ENCODE data around the gene FAM107A. TPM values are rescaled to one million over a fixed set of nuclear protein-coding genes. Genes with fewer than 3 reads are reported as not detected.

The FAM107A gene
- total RNA-seq (ENCODE audit: unreplicated experiment), result not detected
- long read RNA-seq, result 0 reads

- H3K27ac Mint-ChIP-seq (ENCODE audit: unreplicated experiment), result no peak within 1 kb of the TSS
Measured at GRCh38 chr3:58577269-58577821, at the start of gene FAM107A. Gene FAM107A (minus strand): TSS chr3:58577391. CDS start chr3:58569860, 7,531 bp downstream.

GRCh38 chr3:58625196-58625824 lies 48.1 kb upstream of the FAM107A start:
- H3K36me3 Mint-ChIP-seq (ENCODE audit: unreplicated experiment), result no peaks in the 10 kb centered on the region
- no peaks in the 10 kb centered on the region for H3K9me3 Mint-ChIP-seq (ENCODE audit: unreplicated experiment)
- no peak for DNase-seq
- no peaks in the 10 kb centered on the region for H3K4me1 Mint-ChIP-seq (ENCODE audit: low read depth, unreplicated experiment)
- no peak for TF ChIP-seq CTCF (IDR thresholded peaks at IDR 0.05; ENCODE audit: partially characterized antibody, unreplicated experiment)
- H3K27ac Mint-ChIP-seq (ENCODE audit: unreplicated experiment), result no peak overlapping the region
- peaks cover 4% of the 10 kb centered on the region for H3K27me3 Mint-ChIP-seq (ENCODE audit: unreplicated experiment)
- H3K4me3 Mint-ChIP-seq (ENCODE audit: unreplicated experiment), result no peak overlapping the region

More at GRCh38 chr3:58577269-58577821, at the start of gene FAM107A:
- no peak for TF ChIP-seq CTCF (IDR thresholded peaks at IDR 0.05; ENCODE audit: partially characterized antibody, unreplicated experiment)
- Mint-ChIP-seq H3K36me3 (ENCODE audit: unreplicated experiment) (no peaks in the 10 kb centered on the region), H3K9me3 (ENCODE audit: unreplicated experiment) (peaks cover 6% of the 10 kb centered on the region), H3K27me3 (ENCODE audit: unreplicated experiment) (no peaks in the 10 kb centered on the region), H3K4me3 (ENCODE audit: unreplicated experiment) (no peak within 1 kb of the TSS), H3K4me1 (ENCODE audit: low read depth, unreplicated experiment) (peaks cover 12% of the 10 kb centered on the region)
- no peak for DNase-seq

DNA sequence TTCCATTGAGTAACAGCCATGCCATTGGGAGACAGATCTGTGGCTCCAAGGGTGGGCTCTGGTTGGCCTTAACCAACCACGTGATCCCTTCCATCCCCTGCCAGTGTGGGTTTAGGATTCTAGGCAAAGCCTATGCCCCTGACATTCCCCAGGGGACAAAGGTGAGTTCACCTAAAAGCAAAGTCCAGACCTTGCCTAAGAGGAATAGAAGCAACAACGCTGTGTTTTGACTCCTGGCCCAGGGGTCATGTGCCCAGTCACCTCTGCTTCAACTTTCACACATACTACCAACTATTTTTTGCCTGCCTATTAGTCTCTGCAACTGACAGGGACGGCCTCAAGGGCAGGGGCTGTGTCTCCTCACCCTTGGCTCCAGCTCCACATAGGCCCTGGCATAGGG lies 47.4 kb upstream of the FAM107A start:
- DNase-seq, result no peak
- TF ChIP-seq CTCF (IDR thresholded peaks at IDR 0.05; ENCODE audit: partially characterized antibody, unreplicated experiment), result no peak
- no peak overlapping the region for H3K27ac Mint-ChIP-seq (ENCODE audit: unreplicated experiment)

GRCh38 chr3:58623961-58624360 lies 46.8 kb upstream of the FAM107A start:
- Mint-ChIP-seq H3K4me3 (ENCODE audit: unreplicated experiment) (no peak overlapping the region), H3K4me1 (ENCODE audit: low read depth, unreplicated experiment) (no peaks in the 10 kb centered on the region), H3K9me3 (ENCODE audit: unreplicated experiment) (no peaks in the 10 kb centered on the region), H3K27me3 (ENCODE audit: unreplicated experiment) (peaks cover 7% of the 10 kb centered on the region), H3K36me3 (ENCODE audit: unreplicated experiment) (no peaks in the 10 kb centered on the region), H3K27ac (ENCODE audit: unreplicated experiment) (no peak overlapping the region)
- no peak for DNase-seq
- no peak for TF ChIP-seq CTCF (IDR thresholded peaks at IDR 0.05; ENCODE audit: partially characterized antibody, unreplicated experiment)

More for the DNA sequence above, 47.4 kb upstream of the FAM107A start:
- H3K4me1 Mint-ChIP-seq (ENCODE audit: low read depth, unreplicated experiment), result no peaks in the 10 kb centered on the region
- no peak overlapping the region for H3K4me3 Mint-ChIP-seq (ENCODE audit: unreplicated experiment)
- H3K27me3 Mint-ChIP-seq (ENCODE audit: unreplicated experiment), result peaks cover 6% of the 10 kb centered on the region
- no peaks in the 10 kb centered on the region for H3K36me3 Mint-ChIP-seq (ENCODE audit: unreplicated experiment)
- no peaks in the 10 kb centered on the region for H3K9me3 Mint-ChIP-seq (ENCODE audit: unreplicated experiment)

DNA sequence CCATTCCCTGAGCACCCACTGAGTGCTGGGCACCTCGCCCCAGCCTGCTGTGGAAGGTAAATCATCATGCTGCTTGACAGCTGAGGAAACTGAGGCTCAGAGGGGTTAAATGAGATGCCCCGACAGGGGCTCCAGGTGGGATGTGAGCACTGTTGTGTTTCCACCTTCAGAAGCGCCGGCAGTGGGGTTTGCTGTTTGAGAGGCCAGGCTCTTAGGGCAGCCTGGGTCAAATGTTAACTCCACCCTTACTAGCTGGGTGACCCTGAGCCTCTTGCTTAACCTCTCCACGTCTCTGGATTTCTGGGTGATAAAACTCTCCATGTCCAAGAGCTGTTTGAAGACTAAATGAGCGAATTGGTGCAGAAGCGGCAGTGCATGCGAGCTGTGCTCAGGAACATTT lies 46.3 kb upstream of the FAM107A start:
- Mint-ChIP-seq H3K27ac (ENCODE audit: unreplicated experiment) (no peak overlapping the region), H3K4me3 (ENCODE audit: unreplicated experiment) (no peak overlapping the region), H3K9me3 (ENCODE audit: unreplicated experiment) (no peaks in the 10 kb centered on the region), H3K4me1 (ENCODE audit: low read depth, unreplicated experiment) (no peaks in the 10 kb centered on the region), H3K27me3 (ENCODE audit: unreplicated experiment) (peaks cover 7% of the 10 kb centered on the region), H3K36me3 (ENCODE audit: unreplicated experiment) (no peaks in the 10 kb centered on the region)
- no peak for TF ChIP-seq CTCF (IDR thresholded peaks at IDR 0.05; ENCODE audit: partially characterized antibody, unreplicated experiment)
- DNase-seq, result no peak
